Fibroblast of the conjunctiva (primary cell): Measurements from ENCODE around the gene KCTD1.

Experiments
- DNase-seq: peaks from one replicate; pipeline ENCODE4 v3.0.0-alpha.2; 2010; ENCODE audit warnings: low read depth

The KCTD1 gene

GRCh38 chr18:26549263-26550094, 1.1 kb upstream of the KCTD1 start:
- no peak for DNase-seq

DNA sequence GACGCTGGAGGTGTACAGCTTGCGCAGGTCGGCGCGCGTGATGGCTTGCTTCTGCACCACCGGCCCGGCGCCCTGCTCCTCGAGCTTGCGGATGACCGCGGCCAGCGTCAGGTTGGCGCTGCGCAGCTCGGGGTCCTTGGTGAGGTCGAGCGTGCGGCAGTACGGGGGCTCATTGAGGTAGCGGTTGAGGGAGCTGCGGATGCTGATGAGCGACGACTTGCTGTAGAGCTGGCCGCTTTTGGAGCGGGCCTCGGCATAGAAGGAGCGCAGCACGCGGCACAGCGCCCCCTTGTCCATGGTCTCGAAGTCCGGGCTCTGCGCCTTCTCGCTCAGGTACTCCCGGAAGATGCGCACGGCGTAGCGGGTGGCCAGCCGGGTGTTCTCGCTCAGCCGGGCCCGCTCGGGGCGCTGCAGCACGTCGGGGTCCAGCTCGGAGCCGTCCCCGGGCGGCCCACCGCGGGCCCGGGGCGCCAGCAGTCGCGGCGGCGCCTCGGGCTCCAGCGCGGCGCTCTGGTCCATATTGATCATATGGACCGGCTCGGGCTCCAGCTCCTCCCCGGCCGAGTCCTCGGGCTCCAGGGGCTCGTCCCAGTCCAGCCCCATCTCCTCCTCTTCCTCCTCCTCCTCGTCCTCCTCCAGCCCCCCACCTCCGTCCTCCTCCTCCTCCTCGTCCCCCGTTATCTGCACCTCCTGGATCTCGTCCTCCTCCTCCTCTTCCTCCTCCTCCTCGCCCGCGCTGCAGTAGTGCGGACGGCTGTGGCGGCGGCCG, 523 bp downstream of the KCTD1 start:
- DNase-seq = peak; percentile 64

GRCh38 chr18:26546875-26547645, 1.3 kb downstream of the KCTD1 start:
- no peak for DNase-seq

DNA sequence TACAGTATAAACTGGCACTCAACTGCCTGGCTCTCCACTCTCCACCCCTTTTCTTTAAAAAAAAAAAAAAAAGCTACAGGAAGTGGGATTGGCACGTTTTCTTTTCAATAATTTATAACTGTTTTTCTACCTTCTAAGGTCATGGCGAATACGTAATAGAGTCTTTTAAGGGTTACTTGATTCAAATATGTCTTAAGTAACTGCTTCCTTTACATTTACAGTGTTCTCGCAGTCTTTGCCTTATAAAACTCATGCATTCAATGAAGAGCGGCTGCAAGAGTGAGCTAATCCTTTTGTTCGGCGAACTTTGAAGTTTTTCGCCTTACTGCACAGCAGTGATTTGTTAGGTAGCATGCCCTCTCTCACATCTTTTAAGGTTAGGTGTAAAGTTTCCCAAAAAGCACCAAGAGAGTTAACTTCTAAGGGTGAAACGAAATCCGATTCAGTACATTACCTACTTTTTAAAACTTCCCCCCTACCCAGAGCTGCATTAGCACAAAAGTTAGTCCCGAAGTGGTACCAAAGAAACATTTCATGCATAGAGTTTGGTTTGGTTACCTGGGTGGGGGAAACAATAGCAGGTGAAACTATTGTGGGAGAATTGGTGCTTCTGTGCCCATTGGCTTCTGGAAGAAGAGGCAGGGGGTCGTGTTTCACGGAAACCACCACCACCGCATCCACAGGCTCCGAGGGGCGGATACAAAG, 2.0 kb downstream of the KCTD1 start:
- DNase-seq = no peak

GRCh38 chr18:26545335-26546123, 2.8 kb downstream of the KCTD1 start:
- DNase-seq = no peak

GRCh38 chr18:26544451-26544850, 3.9 kb downstream of the KCTD1 start:
- DNase-seq = no peak

GRCh38 chr18:26543373-26543772, 5.0 kb downstream of the KCTD1 start:
- DNase-seq = no peak

DNA sequence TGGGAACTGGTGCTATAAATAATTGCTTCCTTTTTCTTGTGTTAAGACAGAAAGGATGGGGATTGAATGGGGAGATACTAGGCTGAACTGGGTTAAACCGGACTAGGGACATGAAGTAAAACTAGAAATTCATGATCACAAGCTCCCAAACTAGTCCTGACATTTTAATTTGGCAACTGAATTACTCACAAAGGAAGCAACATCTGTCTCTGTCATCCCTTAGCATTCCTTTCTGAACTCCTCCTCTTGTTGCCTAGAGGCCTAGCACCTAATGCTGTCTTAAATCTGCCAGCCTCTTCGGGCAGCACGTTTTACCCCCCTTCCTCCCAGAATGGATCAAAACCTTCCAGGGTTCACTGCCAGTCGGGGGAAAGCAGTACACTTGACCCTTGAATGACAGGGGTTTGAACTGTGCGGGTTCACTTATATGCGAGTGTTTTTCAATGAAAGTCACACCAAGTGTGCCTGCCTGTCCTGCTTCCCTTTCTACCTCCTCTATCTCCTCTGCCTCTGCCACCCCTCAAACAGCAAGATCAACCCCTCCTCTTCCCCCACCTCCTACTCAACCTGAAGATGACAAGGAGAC, 8.2 kb downstream of the KCTD1 start:
- no peak for DNase-seq

DNA sequence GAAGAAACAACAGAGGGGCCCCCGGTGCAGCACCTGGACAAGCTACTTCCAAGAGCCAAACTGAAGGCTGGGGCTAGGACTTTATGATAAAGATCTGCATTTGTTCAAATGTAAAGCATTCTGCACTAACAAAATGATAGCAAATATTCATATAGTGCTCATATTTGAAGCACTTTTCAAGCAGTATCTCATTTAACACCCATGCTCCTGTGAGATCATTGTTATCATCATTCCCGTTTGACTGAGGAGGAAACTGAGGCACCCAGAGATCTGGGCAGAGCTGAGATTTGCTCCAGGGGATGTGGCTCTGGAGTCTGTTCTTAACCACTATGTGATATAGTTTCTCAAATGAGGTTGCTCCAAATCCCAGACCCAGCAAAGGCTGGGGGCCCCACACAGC, 9.8 kb downstream of the KCTD1 start:
- no peak for DNase-seq

DNA sequence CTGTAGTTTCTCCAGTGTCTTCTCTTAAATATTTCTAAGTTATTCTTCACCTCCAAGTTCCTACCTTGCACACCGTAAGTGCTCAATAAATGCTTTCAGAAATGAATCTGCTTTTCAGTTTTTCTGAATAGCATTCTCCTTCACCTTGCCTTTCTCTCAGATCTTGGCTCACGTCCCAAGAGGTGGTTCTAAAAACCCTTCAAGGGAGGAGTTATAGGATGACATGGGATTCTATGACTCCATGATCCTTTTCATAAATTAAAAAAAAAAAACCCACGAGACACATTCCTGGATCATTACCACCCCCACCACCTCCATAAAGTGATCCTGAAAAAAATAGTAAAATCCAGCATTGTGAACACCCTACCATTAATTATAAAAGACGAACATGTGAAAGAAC, 11.7 kb downstream of the KCTD1 start:
- no peak for DNase-seq

- DNase-seq = no peak
Observed at GRCh38 chr18:26536032-26536431, 12.3 kb downstream of the KCTD1 start.

DNA sequence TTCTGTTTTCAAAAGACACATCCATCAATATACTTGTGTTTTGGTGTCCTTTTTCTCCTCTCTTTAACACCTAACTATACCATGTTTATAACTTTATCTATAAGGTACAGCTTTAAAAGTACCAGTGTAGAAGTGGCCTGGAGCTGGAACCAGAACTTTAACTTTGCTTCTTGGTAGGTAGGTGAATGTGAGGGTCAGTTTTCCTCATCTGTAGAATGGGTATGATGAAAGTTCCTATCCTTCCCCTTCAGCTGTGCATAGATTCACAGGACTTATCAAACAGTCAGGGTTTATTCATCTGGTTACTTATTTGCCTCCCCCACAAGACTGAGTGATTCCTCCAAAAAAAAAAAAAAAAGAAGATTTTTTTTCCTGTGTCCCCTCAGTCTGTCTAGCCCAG, 12.7 kb downstream of the KCTD1 start:
- DNase-seq = no peak

GRCh38 chr18:26532367-26533340, 15.7 kb downstream of the KCTD1 start:
- no peak for DNase-seq

GRCh38 chr18:26531605-26532298, 16.6 kb downstream of the KCTD1 start:
- no peak for DNase-seq

GRCh38 chr18:26526966-26527234, 21.5 kb downstream of the KCTD1 start:
- DNase-seq = no peak

- DNase-seq = no peak
Observed at GRCh38 chr18:26526128-26526965, 22.0 kb downstream of the KCTD1 start.

DNA sequence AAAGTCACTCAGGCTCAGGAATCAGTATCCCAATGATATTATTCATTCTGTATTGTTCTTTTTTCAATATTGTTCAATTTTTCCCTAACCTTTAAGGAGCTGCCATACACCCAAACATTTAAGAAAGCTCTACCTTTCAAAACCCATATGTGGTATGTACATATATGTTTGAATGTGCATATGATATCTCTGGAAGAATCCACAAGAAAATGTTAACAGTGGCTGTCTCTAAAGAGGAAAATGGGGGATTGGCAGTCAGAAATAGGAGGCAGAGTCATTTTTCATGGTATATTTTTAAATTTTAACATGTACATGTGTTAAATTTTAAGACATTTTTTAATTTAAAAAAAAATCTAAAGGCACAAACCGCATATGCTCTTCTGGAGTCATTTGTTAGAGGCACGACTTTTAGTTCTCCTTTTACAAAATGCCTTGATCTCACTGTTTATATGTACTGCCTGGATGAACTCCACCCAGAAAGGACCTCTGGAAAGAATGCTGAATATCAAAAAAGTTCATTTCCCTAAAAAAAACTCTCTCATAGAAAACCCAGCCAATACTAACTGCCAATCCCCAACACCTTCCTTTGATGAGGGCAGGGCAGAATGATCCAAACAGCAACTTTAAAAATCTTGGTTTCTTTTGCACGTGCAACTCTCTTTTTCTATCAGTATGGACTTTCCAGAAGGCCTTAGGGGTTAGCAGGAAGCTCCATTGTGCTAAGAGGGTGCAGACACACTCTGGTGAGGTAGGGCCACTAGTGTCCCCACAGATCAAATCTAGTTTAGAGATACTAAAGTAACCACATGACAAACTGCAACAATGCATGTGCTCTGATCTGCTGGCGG, 23.6 kb downstream of the KCTD1 start:
- no peak for DNase-seq
